ENCODE data around the gene WDR91.
A peak's percentile ranks its signal among the peaks of the same experiment; 100 is the strongest.

The WDR91 gene

DNA sequence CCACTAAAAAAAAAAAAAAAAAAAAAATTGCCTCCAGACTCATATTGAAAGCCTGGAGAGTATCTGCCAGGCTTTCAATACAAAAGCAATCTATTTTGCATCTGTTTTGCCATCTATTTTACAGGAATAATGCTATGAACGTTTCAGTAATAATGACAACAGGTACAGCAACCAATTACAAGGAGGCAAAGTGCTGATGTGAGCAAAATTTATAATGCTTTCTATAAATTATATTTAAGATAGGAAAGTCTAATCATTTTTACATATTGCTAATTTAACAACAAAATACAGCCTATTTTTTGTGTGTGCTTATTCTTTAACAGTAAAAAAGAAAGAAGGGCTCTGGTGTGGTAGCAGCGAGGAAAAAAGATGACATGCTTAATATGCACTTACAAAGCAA is 10.0 kb downstream of the WDR91 start:
- no peak for DNase-seq (ENCODE audit: extremely low spot score, insufficient read length, low read depth)
- no peak for FAIRE-seq

DNA sequence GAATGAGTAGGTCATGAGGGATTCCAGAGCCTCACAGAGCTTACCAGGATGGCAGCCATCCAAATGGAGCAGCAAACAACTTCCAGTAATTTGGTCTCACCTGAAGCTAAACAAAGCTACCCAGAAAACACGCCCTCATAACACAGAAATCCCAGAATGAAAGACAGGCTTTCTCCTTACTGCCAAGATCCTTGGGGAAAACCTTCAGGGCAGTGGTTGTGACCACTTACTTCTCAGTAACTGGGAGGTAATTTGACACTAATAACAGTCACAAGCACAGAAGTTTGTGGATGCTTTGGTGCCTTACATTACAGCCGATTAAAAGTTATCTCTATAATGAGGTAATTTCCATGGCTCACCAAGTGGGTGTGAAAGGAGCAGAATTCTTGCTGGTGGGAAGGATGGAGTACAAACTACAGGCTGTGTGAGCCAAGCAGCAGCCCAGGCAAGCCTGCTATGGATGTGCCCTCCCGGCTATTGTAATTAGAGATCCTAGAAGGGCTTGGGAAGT is 10.4 kb downstream of the WDR91 start:
- FAIRE-seq (no peak), DNase-seq (ENCODE audit: extremely low spot score, insufficient read length, low read depth) (no peak)

DNA sequence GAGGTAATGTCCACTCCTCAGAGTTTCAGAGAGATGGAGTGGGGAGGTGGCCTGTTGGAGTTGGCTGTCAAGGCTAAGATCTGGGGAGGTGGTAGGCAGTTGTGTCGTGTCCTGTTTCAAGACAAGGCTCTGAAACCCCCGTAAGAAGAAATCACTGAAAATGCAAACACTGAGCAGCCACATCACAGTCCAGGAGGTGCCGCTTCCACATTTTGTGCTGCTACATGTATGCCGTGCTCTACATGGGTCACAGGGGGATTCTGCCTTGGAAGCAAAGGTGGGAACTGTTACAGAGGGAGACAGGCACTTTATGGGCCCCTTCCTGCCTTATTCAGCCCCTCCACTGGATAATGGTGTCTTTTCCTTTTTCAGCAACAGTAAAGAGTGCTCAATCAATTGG is 11.9 kb downstream of the WDR91 start:
- no peak for DNase-seq (ENCODE audit: extremely low spot score, insufficient read length, low read depth)
- FAIRE-seq, result no peak

DNA sequence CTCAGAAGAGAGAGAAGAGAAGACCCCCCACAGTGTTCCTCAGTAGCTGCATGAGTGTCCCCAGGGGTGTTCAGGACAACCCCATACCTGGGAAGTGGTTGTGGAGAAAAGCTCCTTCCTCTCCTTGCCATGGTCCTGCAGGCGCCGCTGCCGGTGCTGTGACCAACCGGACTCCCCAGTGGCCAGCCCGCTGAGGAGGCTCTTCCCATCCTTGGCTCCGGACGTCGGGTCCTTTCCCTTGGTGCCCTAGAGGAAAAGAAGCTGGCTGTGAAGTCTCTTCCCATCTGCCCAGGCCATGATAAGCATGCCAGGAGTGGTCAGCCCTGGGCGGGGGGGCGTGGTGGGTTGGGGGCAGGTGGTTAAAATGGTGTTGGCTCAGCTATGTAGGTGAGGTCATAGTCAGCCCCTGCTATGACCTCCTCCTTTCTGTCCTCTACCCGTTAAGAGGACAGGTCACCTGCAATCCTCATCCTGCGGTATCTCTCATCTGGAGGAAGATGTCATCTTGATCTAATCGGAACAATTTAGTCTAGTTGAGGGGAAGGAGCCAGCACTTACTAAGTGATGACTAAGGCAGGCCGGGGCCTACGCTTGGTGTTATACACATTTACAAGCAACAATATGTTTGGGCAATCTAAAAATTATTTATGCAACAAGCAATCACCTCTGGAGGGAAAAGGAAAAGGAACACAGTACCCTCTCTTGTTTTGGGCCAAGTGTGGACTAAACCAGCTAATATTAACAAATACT is 13.2 kb downstream of the WDR91 start:
- DNase-seq (ENCODE audit: extremely low spot score, insufficient read length, low read depth), result no peak
- no peak for FAIRE-seq

DNA sequence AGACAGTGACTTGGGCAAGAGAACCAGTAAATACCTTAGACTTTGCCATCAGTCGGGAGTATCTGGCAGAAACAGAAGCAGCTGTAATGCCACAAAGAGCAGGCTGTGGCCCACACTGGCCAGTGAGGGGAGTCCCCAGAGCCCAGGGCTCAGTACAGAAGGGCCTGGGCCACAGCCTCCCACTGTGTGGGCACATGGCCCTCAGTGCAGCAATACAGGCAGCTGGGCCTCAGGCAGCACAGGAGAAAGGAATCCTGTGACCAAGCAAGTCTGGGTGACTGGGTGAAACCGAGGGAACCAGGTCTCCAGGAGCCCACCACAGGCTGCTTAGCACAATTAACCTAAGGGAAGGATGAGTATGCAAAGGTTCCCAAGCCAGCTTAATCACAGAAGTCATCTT is 14.0 kb downstream of the WDR91 start:
- no peak for FAIRE-seq

DNA sequence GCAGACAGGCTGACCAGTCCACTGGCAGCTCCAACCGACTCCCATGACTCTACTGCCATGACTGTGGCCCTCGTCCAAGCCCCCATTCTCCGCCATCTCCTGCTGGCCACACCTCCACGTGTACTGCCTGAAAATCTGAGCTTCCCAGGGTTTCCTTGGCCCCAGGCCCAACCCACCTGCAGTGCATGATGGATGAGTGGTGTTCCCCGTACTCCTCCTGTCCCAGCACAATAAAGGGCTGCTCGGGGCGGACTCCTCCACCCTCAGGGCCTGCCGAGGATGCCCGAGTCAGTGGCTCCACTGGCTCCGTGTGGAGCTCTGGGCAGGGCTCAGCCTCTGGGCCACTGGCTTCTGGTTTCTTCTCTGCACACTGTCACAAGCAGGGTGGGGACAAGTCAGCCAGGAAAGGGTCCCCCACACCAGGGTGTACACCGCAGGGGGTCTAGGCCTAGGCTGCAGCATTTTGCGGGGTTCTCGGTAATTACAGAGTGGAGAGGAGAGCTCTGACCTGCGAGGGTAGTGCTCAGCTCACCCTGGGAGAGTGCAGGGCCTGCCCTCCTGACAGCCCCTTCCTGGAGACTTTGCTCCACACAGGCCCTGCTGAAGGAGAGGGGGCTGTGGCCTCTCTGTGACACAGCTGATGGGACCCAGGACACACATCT is 15.2 kb downstream of the WDR91 start:
- DNase-seq (ENCODE audit: extremely low spot score, insufficient read length, low read depth), result no peak
- FAIRE-seq, result no peak

More for the DNA sequence above, 14.0 kb downstream of the WDR91 start:
- DNase-seq (ENCODE audit: extremely low spot score, insufficient read length, low read depth), result no peak

DNA sequence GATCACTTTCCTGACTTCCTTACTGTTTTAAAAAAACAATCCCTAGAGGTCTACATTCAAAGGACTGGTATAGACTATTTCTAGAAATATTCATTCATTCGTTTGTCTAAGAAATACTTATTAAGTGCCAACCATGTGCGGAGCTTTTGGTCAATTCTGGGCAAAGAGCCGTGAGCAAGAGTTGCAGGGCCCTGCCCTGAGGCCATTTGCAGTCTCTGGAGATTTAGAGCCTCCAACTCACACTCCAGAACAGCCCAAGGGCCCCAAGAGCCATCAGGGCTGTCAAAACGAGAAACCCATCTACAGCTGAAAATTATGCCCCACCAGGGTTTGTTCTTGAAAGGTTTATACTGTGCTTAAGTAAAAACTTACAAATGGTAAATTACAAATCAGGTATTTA is 16.2 kb downstream of the WDR91 start:
- DNase-seq (ENCODE audit: extremely low spot score, insufficient read length, low read depth), result no peak
- FAIRE-seq, result no peak

DNA sequence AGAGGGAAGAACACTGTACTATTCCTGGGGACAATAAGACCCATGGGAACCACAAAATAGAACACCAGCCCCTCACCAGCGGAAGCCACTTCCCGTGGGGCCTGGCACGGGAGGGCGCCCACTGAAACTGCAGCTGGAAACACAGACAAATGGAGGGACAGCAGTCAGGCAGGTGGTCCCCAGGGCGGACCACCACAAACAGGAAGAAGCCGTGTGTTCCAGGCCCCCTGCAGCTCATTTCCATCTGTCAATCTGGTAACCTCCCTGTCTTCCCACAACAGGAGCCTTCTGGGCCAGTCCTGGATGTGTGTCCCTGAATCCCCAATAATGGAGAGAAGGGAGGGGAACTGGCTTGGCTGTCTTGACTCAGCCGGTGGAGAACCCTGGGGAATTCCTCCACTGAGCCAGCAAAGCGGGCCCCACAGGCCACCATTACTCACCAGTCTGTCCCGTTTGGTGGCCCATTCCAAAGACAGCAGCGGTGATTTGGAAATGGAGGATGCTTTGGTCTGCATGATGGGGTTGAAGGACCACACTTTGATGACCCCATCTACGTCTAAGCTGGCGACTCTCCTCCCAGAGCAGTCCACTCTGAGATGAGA is 16.7 kb downstream of the WDR91 start:
- FAIRE-seq (no peak), DNase-seq (ENCODE audit: extremely low spot score, insufficient read length, low read depth) (no peak)

DNA sequence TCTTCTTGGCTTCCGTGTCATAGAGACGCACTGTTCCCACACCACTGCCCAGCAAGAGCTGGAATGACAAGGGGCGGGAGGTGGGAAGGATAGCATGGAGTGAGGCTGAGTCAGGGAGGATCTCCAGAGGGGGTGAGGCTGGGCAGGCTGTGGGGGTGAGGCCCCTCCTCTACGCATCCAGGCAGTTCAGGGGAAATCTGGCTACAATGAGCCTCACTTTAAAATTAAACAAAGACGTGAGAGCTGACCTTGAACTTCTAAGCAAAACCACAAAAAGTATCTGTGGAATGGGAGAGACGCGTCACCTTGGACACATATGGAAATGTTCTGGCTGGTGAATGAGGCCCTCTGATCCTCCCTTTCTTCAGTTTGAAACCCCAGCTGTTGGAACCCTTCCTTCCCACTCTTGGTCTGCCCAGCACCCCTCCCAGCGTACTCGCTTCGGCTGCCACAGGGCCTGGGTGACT is 17.7 kb downstream of the WDR91 start:
- FAIRE-seq (no peak), DNase-seq (ENCODE audit: extremely low spot score, insufficient read length, low read depth) (no peak)

DNA sequence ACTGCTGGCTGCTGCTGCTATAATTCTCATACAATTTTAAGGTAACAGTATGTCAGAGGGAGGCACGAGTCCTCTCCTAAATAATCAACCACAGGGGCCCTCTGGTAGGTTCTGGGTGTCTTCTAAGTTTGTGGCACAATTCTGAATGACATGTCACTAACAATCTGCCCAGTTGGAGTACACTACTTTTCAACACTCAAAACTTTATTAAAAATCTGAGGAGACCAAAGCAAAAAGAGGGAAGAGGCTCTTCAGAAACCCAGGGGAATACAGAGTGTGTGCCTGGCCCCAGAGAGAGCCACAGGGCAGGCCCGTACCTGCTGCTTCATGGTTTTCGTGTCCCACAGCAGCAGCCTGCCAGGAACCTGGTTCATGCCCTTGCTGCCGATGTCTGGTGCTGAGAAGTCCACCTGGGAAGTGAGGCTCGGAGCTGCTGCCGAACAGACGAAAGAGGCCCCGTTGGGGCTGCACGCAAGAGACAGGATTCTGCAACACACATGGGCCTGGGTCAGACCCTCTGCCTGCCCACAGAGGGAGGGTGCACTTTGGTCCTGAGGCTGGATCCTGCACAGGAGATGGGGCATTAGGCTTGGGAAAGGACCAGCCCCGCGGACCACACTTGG is 18.3 kb downstream of the WDR91 start:
- DNase-seq (ENCODE audit: extremely low spot score, insufficient read length, low read depth) (no peak), FAIRE-seq (no peak)

DNA sequence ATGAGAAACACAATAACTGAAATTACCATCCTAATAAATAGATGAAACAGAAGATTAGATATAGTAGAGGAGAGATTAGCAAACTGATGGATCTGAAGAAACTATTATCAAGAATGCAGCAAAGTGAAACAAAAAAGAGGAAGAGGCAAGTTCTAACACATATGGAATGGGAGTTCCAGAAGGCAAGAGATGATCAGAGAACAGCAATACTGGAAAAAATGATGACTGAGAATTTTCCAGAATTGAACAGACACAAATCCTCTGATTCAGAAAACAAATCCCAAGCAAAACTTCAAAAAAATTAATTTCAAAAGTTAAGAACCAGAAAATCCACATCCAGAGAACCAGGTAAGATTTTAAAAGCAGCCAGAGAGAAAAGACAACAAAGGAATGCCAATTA is 20.6 kb downstream of the WDR91 start:
- DNase-seq (ENCODE audit: extremely low spot score, insufficient read length, low read depth), result no peak
- peak; percentile 47 for FAIRE-seq

DNA sequence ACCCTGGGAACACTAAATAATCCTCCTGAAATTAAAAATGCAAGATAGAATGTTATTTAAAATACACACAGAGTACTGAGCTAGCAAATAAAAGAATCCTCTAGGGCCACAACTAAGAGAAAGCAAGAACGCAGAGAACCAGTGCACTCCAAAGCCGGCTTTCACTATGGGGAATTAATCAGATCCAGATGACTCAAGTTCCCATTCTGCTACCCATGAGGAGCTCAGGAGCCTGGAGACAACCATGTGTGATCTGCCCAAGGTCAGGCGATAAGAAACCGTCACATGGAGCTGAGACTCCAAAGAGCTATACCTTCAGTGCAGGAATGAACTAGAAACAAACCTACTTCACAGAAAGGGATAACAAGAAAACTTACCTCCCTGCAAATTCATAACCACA is 21.4 kb downstream of the WDR91 start:
- no peak for FAIRE-seq
- DNase-seq (ENCODE audit: extremely low spot score, insufficient read length, low read depth), result no peak

DNA sequence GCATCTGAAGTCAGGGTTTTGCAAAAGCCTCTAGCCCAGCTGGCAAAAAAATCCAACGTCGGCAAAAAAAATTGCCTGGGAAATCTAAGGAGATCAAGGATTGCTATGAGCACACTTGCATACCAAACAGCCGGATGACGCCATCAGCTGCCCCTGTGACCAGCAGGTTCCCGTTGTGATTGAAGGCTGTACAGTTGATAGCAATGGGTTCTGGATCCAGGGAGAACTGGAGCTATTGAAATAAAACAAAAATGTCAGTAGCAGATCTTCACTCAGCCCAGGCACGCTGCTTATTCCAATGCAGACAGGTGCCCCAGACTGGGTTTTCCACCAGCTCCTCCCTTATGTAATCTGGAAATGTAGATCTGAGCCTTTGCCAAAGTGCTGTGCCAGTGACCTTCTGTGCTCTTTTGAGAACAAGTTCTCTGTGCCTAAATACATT is 22.1 kb downstream of the WDR91 start:
- no peak for DNase-seq (ENCODE audit: extremely low spot score, insufficient read length, low read depth)
- no peak for FAIRE-seq

DNA sequence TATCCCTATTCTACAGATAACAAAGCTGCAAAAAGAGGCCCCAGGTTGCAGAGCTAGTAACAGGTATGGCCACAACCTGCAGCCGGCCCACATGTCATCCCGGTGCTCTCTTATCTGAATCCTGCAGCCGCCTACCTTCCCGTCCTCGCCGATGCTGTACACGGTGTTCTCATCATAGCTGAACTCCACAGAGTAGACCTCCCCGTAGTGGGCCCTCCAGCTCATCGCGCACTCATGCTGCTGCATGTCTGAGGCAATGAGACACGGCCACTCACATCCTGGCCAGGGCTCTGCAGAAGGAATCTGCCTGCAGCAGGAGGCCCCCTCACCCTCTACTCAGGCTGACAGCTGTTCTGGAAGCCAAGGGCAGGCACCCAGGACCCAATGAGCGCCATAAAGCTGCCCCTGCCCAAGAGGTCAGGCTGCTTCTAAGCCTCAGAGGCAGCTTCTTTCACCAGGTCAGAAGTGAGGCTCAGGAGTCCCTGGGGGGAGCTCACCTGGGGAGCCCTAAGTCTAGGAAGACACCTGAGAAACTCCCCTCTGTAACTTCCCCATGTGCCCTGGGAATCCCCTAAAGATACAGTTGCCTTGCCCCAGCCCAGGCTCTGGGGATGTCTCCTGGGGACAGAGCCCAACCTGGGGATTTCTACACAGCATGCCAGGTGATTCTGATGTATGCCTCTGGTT is 22.9 kb downstream of the WDR91 start:
- FAIRE-seq (peak; percentile 84), DNase-seq (ENCODE audit: extremely low spot score, insufficient read length, low read depth) (no peak)

DNA sequence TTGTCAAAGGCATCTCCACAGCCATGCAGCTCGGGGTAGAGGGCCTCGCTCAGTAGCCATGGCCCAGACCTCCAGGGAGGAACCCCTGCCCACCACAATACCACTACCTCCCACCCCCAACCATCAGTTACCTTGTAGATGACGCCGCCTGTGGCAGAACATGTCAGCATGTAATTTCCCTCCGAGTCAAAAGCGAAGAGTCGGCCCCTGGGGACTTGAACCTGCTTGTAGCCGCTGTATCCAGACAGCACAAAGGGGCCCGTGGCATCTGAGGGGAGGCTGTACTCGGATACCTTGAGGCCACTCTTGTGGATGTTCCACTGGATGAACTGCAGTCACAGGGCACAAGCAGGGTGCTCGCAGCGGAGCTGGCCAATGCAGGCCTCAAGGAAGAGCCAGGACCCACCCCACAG is 24.5 kb downstream of the WDR91 start:
- FAIRE-seq (peak; percentile 81), DNase-seq (ENCODE audit: extremely low spot score, insufficient read length, low read depth) (no peak)

DNA sequence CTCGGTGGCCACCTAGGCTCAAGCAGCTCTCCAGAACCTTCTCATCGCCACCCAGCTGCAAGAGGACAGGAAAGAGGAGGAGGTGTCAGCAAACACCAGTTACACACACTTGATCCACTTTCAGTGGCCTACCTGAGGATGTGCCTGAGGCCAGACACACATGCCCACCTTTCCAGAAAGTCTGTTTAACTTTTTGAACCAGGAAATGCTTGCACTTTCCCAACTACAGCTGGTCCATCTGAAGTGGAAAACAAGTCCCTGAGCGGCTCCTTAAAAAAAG is 25.1 kb downstream of the WDR91 start:
- FAIRE-seq, result peak; percentile 39
- DNase-seq (ENCODE audit: extremely low spot score, insufficient read length, low read depth), result no peak

DNA sequence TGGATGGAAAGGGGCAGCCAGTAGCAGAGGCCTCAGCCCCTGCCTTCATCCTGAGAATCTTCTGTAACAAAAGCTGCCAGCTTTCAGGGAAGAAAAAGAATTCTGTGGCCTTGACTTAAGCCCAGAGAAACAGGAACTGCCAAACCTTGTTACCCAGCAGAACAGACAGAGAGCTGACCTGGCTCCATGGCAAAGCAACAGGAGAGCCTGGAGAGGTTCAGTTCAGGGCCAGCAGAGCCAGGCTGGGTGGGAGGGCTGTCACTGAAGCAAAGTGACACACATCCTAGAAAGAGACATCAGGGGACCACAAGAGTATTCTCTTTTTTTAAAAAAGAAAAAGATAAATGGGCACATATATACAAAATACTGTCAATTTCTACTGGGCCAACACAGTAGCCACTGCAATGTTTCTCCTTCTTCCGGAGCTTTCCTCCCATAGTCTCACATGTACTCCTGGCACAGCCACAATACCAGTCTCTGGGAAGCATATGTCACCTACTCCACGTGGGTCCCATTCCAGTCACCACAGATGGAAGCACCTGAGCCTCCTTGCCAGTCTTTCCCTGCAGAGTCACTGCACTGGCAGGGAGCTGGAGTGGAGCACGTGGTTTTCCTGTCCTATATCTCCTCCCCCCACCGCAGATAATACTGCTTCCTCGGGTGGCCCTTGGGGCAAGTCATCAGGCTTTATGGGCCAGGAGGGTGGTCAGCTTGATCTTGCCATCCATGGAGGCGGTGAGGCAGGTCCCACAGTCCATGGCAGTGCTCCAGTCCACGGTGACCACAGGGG is 25.7 kb downstream of the WDR91 start:
- DNase-seq (ENCODE audit: extremely low spot score, insufficient read length, low read depth), result no peak
- no peak for FAIRE-seq

DNA sequence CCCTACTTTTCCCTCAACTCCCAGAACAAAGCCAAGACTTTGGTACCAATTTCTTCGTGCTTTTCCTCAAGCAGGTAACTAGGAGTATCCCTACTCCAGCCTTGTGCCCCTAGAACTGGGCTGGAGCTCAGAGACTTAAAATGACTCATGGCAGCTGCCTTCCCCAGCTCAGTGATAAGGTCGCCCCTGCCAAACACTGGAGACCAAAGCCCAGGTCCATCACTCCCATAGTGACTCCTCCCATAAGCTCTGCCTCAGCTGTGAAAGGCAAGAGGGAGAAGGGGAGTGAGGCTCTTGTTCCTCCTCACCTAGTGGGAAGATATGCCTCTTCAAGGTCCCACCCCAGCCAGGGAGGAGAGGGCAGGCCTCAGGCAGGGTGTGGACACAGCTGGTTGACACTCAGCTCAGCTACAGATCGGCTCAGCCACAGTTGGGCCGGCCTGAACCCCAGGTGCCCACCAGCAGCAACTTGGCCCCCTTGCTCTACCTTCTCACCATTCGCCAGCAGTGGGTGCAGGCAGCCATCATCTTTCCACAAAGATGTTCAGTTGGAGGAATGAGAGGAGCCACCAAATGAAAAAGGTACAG is 27.0 kb downstream of the WDR91 start:
- FAIRE-seq (no peak), DNase-seq (ENCODE audit: extremely low spot score, insufficient read length, low read depth) (no peak)

DNA sequence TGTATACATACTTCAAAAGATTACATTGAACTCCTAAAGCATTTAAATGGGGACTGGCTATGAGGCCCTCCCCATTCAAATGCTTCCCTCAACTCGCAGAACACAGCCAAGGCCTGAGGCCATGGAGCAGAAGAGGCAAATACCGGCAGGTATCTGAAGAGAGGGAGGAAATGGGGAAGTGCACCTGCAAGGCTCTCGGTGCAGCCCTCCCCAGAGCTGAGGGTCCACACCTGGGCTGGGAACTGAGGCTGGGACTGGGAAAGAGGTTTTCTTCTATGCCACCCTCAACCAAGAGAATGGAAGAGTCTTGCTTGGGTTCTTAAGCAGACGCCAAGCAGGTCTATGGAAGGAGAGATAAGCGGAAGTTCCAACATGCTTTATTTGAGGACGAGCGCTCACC is 27.8 kb downstream of the WDR91 start:
- FAIRE-seq, result no peak

More for the DNA sequence above, 27.8 kb downstream of the WDR91 start:
- no peak for DNase-seq (ENCODE audit: extremely low spot score, insufficient read length, low read depth)
